ENCODE data around the gene TMC3.

TMC3 gene

DNA sequence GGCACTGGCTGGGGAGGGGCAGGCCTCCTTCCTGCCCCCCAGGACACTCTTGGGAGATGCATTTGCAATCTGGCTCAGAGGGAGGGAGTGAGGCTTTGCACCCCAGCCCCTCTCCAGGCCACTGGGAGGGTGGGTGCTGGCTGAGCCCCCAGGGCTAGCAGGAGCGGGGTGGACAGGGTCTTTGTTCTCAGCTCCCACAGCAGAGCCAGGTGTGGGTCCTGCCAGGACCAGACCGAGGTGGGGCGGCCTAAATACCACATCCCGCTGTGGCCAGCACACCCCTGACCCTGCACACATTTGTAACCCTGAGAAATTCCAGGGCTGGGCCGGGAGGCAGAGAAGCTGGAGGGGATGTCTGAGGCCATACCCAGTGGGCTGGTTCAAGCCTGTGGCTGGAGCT lies 91.1 kb downstream of the TMC3 start:
- in situ Hi-C loops (cut with HindIII; ENCODE audit: low sequenced_read_pairs): no loop called here

GRCh38 chr15:81282606-81282895 lies 91.5 kb downstream of the TMC3 start:
- in situ Hi-C loops (cut with HindIII; ENCODE audit: low sequenced_read_pairs): no loop called here

GRCh38 chr15:81281766-81282605 lies 92.0 kb downstream of the TMC3 start:
- in situ Hi-C loops (cut with HindIII; ENCODE audit: low sequenced_read_pairs): no loop called here

DNA sequence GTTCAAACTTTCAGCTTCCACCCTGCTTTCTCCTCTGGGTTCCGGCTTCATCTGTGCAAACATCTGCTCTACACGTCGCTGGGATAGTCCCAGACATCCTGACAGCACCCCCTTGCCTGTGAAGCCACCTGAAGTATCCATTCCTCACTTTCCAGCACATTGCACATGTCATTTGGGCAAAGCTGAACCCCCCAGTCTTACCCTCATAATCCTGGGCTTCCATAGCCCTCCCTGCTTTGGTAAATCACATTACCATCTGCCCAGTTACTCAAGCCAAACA lies 92.6 kb downstream of the TMC3 start:
- in situ Hi-C loops (cut with HindIII; ENCODE audit: low sequenced_read_pairs): no loop called here

Data from DLD1 (cell line).